ENCODE results near the gene MS4A10. TPM values are rescaled to one million over a fixed set of nuclear protein-coding genes. Genes with fewer than 3 reads are reported as not detected.

The MS4A10 gene
- total and polyA plus RNA-seq, 2 of the 8 experiments (the other 6 are each of a cell fraction or from before 2014, with no cell fraction given) = not detected

DNA sequence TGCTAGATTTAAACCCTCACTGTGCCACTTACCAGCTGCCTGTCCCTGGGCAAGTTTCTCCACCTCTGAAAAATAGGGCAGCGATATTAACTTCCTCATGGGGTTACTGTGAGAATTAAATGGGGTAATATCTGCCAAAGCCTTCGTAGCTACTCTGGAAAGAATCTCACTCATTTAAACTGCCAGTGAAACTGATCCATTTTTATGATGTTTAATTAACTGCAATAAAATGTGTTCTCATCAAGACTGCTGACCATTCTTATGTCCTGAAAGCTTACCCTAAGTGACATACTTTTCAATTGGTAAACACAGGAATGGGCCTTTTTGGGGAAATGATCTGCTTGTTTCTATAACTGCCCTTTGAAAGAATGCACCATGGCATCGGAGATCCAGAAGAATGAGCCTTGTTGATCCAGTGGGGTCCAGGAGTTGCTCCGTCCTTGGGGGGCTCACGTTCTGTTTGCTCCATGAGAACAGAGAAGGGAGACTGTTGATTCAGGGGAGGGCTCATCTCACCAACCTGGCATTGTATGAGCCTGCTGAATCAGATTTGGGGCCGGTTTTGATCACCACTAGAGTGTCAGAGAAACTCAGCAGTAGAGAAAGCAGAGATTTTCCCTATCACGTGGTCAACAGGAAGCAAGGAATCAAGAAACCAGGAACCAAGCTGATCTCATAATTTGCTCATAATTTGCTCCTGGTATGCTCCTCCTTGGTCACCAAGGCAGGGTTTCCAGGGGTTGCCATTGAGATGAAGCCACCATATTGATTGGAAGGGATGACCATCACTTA lies 49.8 kb downstream of the MS4A10 start:
- WGBS, 2 experiments (ENCODE audit: extremely low coverage in 1 of 2, insufficient coverage in 1 of 2, insufficient read length in 1 of 2, insufficient replicate concordance in 2 of 2, low coverage in 1 of 2, low lambda C conversion rate in 2 of 2, missing lambda C conversion rate in 1 of 2) = 72% methylated on average over 7 of the region's 7 CpGs; no CpG with 5 or more reads in 1 of the 2 experiments
- Histone ChIP-seq H2BK12ac (ENCODE audit: low read depth, low read length) (no peak overlapping the region), H4K5ac (ENCODE audit: insufficient read length, low read depth, low read length) (no peak overlapping the region), H3K4me2 (ENCODE audit: insufficient read depth in 1 of 2, low read depth in 2 of 2, low read length in 2 of 2) (no peak overlapping the region), H2BK20ac (ENCODE audit: low read length) (no peak overlapping the region), H3K4me1 (replicated peaks in 1 of 4; ENCODE audit: control insufficient read depth in 3 of 4, insufficient read depth in 4 of 4, low read length in 3 of 4) (no peaks in the 10 kb centered on the region; a peak in 2 of 7 replicates), H3K36me3 (ENCODE audit: control insufficient read depth in 2 of 4, insufficient read depth in 4 of 4, low read length in 3 of 4) (no peaks in the 10 kb centered on the region), H3K14ac (ENCODE audit: insufficient read length) (no peak overlapping the region), H4K91ac (replicated peaks; ENCODE audit: insufficient read length, low read length) (no peak overlapping the region), H3K27me3 (replicated peaks in 1 of 4; ENCODE audit: control insufficient read depth in 3 of 4, extremely low read depth in 1 of 4, insufficient read depth in 3 of 4, low read length in 3 of 4) (no peaks in the 10 kb centered on the region; a peak in 1 of 7 replicates), H3K9me3 (ENCODE audit: insufficient read depth in 2 of 2, low read depth in 1 of 2, low read length in 1 of 2) (no peaks in the 10 kb centered on the region), H3K23ac (ENCODE audit: insufficient read length) (no peak overlapping the region), H3K27ac (ENCODE audit: low read depth, low read length) (no peak overlapping the region), H3K56ac (replicated peaks; ENCODE audit: insufficient read length, low read depth, low read length) (no peak overlapping the region), H2AFZ (ENCODE audit: low read length) (no peak overlapping the region), H2BK15ac (ENCODE audit: low read length) (no peak overlapping the region), H4K20me1 (replicated peaks in 1 of 2; ENCODE audit: control insufficient read depth in 1 of 2, insufficient read depth in 2 of 2, low read length in 2 of 2) (no peaks in the 10 kb centered on the region), H2BK5ac (ENCODE audit: low read depth, low read length) (no peak overlapping the region), H4K8ac (ENCODE audit: extremely low read depth, insufficient read depth, low read length) (no peak overlapping the region), H3K4me3 (ENCODE audit: extremely low read depth in 1 of 4, insufficient read depth in 2 of 4, low read depth in 3 of 4, low read length in 4 of 4) (no peak overlapping the region), H2BK120ac (replicated peaks; ENCODE audit: low read depth, low read length) (no peak overlapping the region), H3K18ac (ENCODE audit: extremely low read depth, low read length) (no peak overlapping the region), H3K9ac (replicated peaks in 1 of 4; ENCODE audit: extremely low read depth in 1 of 4, low read depth in 3 of 4, low read length in 3 of 4) (no peak overlapping the region), H3K4ac (replicated peaks; ENCODE audit: insufficient read length, low read depth, low read length) (no peak overlapping the region), H3K23me2 (ENCODE audit: low read depth, low read length) (no peaks in the 10 kb centered on the region), H2AK5ac (ENCODE audit: low read depth, low read length) (no peak overlapping the region), H3K79me1 (ENCODE audit: low read depth, low read length) (no peaks in the 10 kb centered on the region), H3K79me2 (ENCODE audit: control insufficient read depth in 1 of 2, insufficient read depth in 2 of 2, low read length in 2 of 2) (no peaks in the 10 kb centered on the region)
- DNase-seq (ENCODE audit: low read depth in 1 of 2, low spot score in 2 of 2) (no peak), FAIRE-seq (no peak)
- ChIA-PET CTCF (ENCODE audit: partially characterized antibody) (interaction anchor here (0.7 to 18.0 kb wide), 5 partner anchors 32 to 95 kb away, joined by 3 to 522 read pairs (median 3); partner anchors contain the start of genes PRPF19 and ZP1), POLR2A (ENCODE audit: partially characterized antibody) (no interaction called here)
- TF ChIP-seq JUN (IDR thresholded peaks at IDR 0.05; ENCODE audit: low read depth, low read length) (no peak), NANOG (IDR thresholded peaks at IDR 0.05; ENCODE audit: insufficient read depth, low read depth, low read length, poor library complexity, severe bottlenecking) (no peak), EP300 (IDR thresholded peaks at IDR 0.05; ENCODE audit: borderline replicate concordance in 1 of 2, low read depth in 2 of 2, low read length in 2 of 2) (no peak), TBP (IDR thresholded peaks at IDR 0.05; ENCODE audit: low read depth, low read length) (no peak), BCL11A (IDR thresholded peaks at IDR 0.05; ENCODE audit: low read depth in 2 of 2, low read length in 2 of 2) (no peak), SIX5 (IDR thresholded peaks at IDR 0.05; ENCODE audit: low read depth, low read length) (no peak), TAF1 (IDR thresholded peaks at IDR 0.05; ENCODE audit: low read depth, low read length) (no peak), ZNF274 (IDR thresholded peaks at IDR 0.05; ENCODE audit: borderline replicate concordance, extremely low read depth, low read length) (no peak), EZH2 (IDR thresholded peaks at IDR 0.05; ENCODE audit: low read depth, low read length, severe bottlenecking) (no peak), RFX5 (IDR thresholded peaks at IDR 0.05; ENCODE audit: borderline replicate concordance, low read depth, low read length) (no peak), RBBP5 (IDR thresholded peaks at IDR 0.05; ENCODE audit: borderline replicate concordance, low read depth, low read length) (no peak), BACH1 (IDR thresholded peaks at IDR 0.05; ENCODE audit: low read length) (no peak), SIRT6 (IDR thresholded peaks at IDR 0.05; ENCODE audit: low read length) (no peak)

All from H1 (cell line).